Caki2 (cell line): ENCODE measurements around the gene MGST3. TPM values are rescaled to one million over a fixed set of nuclear protein-coding genes. Genes with fewer than 3 reads are reported as not detected.
"Not testable (repeated sequence)": the region's sequence is repeated elsewhere in the genome, so short reads cannot be mapped to it uniquely, and the experiment has no call there.

ENCODE experiments used
- DNase-seq: peaks from one replicate; pipeline ENCODE4 v3.0.0-alpha.2; 2015; ENCODE audit warnings: low read depth
- in situ Hi-C: cut with HindIII; loops from 2 replicates; pipeline ENCODE4 v1.10.0; 2016; ENCODE audit warnings: low sequenced_read_pairs, low pct_unique_long_range_greater_than_20kb, mixed read lengths
- total RNA-seq: library from RNA; depleted of rRNA; stranded (reverse); fragments of >200 nt; shearing (Covaris generic); gene quantifications from 2 replicates; pipeline ENCODE4 v1.2.3, GENCODE V29; 2014; ENCODE audit warnings: low replicate concordance; rRNA removed

The MGST3 gene
- 388 and 424 TPM in 2 replicates for total RNA-seq

- in situ Hi-C loops, result no loop called here
- DNase-seq, result peak; percentile 96
Measured at GRCh38 chr1:165630629-165631341, at the start of gene MGST3. TSS of gene MGST3 (plus strand) at chr1:165631234. CDS start at chr1:165649848, 18,614 bp downstream.

GRCh38 chr1:165581926-165582325 is 49.1 kb upstream of the MGST3 start:
- DNase-seq, result no peak
- in situ Hi-C loops, result loop anchor here (25.0 kb wide), 1 partner anchor 195 kb away; no protein-coding TSS in a partner anchor

DNA sequence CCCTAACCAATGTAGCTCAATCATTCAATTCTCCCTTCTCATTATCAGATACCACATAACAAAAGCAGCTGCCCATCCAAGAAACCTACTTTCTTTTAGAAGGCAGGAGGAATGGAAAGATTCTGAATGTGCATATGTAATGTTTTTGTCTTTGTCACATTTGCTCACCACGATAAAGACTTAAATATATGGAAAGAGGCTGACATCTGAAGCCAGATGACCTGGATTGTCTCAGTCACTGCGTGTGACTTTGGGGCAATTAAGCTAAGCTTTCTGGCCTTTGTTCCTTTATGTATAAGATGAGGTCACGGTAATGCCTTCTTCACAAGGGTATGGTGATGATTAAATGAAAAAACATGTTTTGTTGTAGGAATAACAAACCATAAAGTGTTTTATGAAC is 44.6 kb upstream of the MGST3 start:
- DNase-seq, result no peak
- in situ Hi-C loops, result loop anchor here (25.0 kb wide), 1 partner anchor 199 kb away; no protein-coding TSS in a partner anchor

- in situ Hi-C loops, result loop anchor here (25.0 kb wide), 1 partner anchor 204 kb away; no protein-coding TSS in a partner anchor
- not testable (repeated sequence) for DNase-seq
Measured at GRCh38 chr1:165591391-165591790, 39.6 kb upstream of the MGST3 start.

DNA sequence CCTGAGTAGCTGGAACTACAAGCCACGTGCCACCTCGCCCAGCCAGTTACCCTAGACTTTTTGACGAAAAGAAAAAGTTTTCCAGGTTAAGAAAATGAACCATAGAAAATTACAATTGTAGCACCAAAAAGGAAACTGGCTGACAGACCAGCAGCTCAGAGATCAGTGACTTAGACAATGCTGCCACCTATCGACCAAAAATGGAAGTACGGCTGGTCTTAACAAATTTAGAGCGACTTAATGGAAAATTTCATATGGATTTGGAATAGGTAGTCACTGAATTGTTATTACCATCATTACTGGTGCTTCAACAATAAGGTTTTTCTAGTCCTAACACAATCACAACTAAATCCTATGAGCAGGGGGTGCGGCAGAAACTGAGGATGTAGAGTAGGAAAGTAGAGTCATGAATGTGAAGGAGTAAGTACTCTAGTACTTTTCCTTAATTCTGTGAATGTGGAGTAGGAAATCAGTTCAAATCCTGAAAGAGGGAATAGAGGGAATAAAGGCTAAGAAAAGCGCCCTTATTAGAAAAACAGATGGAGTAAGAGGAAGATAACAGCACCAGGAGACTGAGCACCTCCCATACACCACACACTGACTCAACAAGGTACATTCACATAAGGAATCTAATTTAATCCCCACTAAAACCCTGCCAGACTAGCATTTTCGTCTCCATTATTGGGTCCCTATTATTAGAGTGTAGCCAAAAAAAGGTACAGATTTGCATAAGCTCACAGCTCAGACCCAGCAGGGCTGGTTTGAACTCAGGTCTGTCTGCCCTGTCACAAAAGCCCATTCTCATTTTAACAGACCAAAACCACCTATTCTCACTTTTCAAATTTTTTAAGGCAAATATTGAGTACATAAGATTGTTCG is 37.9 kb upstream of the MGST3 start:
- in situ Hi-C loops, result loop anchor here (25.0 kb wide), 1 partner anchor 206 kb away; no protein-coding TSS in a partner anchor
- peak; percentile 46 for DNase-seq

- in situ Hi-C loops, result loop anchor here (25.0 kb wide), 1 partner anchor 208 kb away; no protein-coding TSS in a partner anchor
- no peak for DNase-seq
Measured at GRCh38 chr1:165595246-165595938, 35.6 kb upstream of the MGST3 start.

GRCh38 chr1:165597883-165598675 is 33.0 kb upstream of the MGST3 start:
- DNase-seq, result peak; percentile 96
- in situ Hi-C loops, result loop anchor here (25.0 kb wide), 1 partner anchor 211 kb away; no protein-coding TSS in a partner anchor

GRCh38 chr1:165598676-165599059 is 32.4 kb upstream of the MGST3 start:
- DNase-seq, result no peak
- in situ Hi-C loops, result loop anchor here (25.0 kb wide), 1 partner anchor 211 kb away; no protein-coding TSS in a partner anchor

- in situ Hi-C loops, result no loop called here
- no peak for DNase-seq
Measured at GRCh38 chr1:165600793-165601192, 30.2 kb upstream of the MGST3 start.

GRCh38 chr1:165603810-165604209 is 27.2 kb upstream of the MGST3 start:
- DNase-seq, result no peak
- in situ Hi-C loops, result no loop called here

- DNase-seq, result no peak
- in situ Hi-C loops, result no loop called here
Measured at GRCh38 chr1:165605246-165605645, 25.8 kb upstream of the MGST3 start.

- peak; percentile 77 for DNase-seq
- in situ Hi-C loops, result not testable (repeated sequence)
Measured at GRCh38 chr1:165606676-165607075, 24.4 kb upstream of the MGST3 start.

DNA sequence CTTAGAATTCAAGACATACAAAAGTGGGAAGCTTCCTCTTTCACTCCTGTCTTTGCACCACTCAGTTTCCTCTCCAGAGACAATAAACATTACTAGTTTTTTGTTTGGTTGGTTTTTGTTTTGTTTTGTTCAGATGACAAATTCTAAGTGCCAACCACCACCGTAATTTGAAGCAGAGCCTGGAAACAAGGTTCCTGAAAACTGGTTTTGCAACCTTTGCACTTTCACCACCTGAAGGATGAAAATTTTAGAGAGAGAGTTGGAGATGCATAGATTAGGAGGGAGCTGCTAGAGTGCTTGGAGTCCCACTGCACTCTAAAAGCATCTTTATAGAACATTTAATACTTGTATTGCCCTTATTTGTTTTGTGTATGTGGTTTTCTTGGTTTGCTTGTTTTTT is 20.2 kb upstream of the MGST3 start:
- no peak for DNase-seq
- in situ Hi-C loops, result no loop called here

DNA sequence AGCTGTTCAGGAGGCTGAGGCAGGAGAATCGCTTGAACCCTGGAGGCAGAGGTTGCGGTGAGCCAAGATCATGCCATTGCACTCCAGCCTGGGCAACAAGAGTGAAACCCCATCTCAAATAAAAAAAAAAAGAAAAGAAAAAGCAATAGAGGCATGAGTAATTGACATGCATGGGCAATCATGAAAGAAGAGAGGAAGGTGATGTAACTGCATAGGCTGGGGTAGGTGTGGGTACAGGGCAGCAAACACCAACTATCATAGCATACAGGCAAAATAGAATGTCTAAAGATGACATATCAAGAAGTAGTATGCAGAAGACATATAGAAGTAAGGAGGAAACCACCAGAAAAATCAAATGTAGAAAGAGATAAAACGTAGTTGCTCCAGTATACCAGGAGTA is 19.0 kb upstream of the MGST3 start:
- in situ Hi-C loops, result no loop called here
- DNase-seq, result peak; percentile 85

- in situ Hi-C loops, result no loop called here
- no peak for DNase-seq
Measured at GRCh38 chr1:165616054-165616612, 14.9 kb upstream of the MGST3 start.

DNA sequence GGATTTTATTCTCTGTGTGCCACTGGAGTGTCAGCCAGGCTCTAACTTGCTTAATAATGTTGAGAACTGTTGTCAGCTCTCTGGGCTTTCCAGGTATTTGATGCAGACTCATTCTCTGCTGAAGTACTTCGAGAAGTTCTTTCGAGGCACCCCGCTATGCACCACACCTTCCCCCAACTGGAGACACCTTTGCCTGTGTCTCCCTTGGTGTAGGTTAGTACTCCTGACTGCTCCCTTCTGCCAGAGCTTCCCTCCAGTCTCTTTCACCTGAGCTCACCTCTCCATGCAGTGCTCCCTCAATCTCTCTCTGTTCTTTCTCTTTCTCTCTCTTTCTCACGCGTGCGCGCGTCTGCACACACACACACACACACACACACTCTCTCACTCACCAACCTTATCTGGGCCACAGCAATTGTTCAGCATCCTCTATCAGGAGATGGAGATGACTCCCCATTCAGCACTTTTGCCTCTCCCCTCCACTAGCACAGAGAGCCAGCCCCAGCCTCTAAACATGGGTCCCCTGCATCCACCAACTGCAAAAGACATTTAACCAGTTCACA is 14.0 kb upstream of the MGST3 start:
- in situ Hi-C loops, result no loop called here
- DNase-seq, result no peak

GRCh38 chr1:165619647-165620151 is 11.3 kb upstream of the MGST3 start:
- no peak for DNase-seq
- in situ Hi-C loops, result no loop called here
